NCI-H226 (cell line): Measurements from ENCODE around the gene MIA3.
"Not testable (repeated sequence)": the region's sequence is repeated elsewhere in the genome, so short reads cannot be mapped to it uniquely, and the experiment has no call there.

Source experiments
- DNase-seq: peaks from one replicate; pipeline ENCODE4 v3.0.0-alpha.2; 2015

Gene MIA3

GRCh38 chr1:222665964-222666363 lies 48.1 kb downstream of the MIA3 start:
- no peak for DNase-seq

- DNase-seq: not testable (repeated sequence)
Observed at GRCh38 chr1:222668184-222668583, 50.3 kb downstream of the MIA3 start.

- DNase-seq: not testable (repeated sequence)
Observed at GRCh38 chr1:222669107-222669506, 51.2 kb downstream of the MIA3 start.

- no peak for DNase-seq
Observed at GRCh38 chr1:222670110-222670509, 52.2 kb downstream of the MIA3 start.

- DNase-seq: no peak
Observed at GRCh38 chr1:222680080-222680479, 62.2 kb downstream of the MIA3 start.

- no peak for DNase-seq
Observed at GRCh38 chr1:222691016-222691415, 73.1 kb downstream of the MIA3 start.

GRCh38 chr1:222694927-222695326 lies 77.0 kb downstream of the MIA3 start:
- DNase-seq: no peak

- no peak for DNase-seq
Observed at GRCh38 chr1:222696741-222697140, 78.8 kb downstream of the MIA3 start.

GRCh38 chr1:222697203-222697602 lies 79.3 kb downstream of the MIA3 start:
- no peak for DNase-seq

GRCh38 chr1:222697826-222698225 lies 79.9 kb downstream of the MIA3 start:
- DNase-seq: no peak

- no peak for DNase-seq
Observed at GRCh38 chr1:222702210-222702609, 84.3 kb downstream of the MIA3 start.

GRCh38 chr1:222704260-222704659 lies 86.4 kb downstream of the MIA3 start:
- DNase-seq: no peak

- no peak for DNase-seq
Observed at GRCh38 chr1:222706815-222707214, 88.9 kb downstream of the MIA3 start.

GRCh38 chr1:222709700-222710153 lies 91.8 kb downstream of the MIA3 start:
- no peak for DNase-seq

- peak; percentile 65 for DNase-seq
Observed at GRCh38 chr1:222711319-222712252, 93.7 kb downstream of the MIA3 start.

GRCh38 chr1:222712253-222713090 lies 94.6 kb downstream of the MIA3 start, which contains the start of the genes AIDA and BROX:
AIDA (minus strand) TSS chr1:222712491; CDS start chr1:222712317, 174 bp downstream.
BROX (plus strand) TSS chr1:222712564; CDS start chr1:222715700, 3,136 bp downstream.
- peak; percentile 29 for DNase-seq

- peak; percentile 83 for DNase-seq
Observed at GRCh38 chr1:222713091-222713961, 95.4 kb downstream of the MIA3 start.

GRCh38 chr1:222716393-222716792 lies 98.5 kb downstream of the MIA3 start:
- DNase-seq: no peak
